ENCODE data around the gene CXCR2. TPM values are rescaled to one million over a fixed set of nuclear protein-coding genes. Genes with fewer than 3 reads are reported as not detected.

The CXCR2 gene
- total and polyA plus RNA-seq, 4 donors: 0.47 to 1.8 (median 0.97) TPM

GRCh38 chr2:218161644-218162043 lies 35.8 kb downstream of the CXCR2 start (continued):
- TF ChIP-seq, protein P1, sequence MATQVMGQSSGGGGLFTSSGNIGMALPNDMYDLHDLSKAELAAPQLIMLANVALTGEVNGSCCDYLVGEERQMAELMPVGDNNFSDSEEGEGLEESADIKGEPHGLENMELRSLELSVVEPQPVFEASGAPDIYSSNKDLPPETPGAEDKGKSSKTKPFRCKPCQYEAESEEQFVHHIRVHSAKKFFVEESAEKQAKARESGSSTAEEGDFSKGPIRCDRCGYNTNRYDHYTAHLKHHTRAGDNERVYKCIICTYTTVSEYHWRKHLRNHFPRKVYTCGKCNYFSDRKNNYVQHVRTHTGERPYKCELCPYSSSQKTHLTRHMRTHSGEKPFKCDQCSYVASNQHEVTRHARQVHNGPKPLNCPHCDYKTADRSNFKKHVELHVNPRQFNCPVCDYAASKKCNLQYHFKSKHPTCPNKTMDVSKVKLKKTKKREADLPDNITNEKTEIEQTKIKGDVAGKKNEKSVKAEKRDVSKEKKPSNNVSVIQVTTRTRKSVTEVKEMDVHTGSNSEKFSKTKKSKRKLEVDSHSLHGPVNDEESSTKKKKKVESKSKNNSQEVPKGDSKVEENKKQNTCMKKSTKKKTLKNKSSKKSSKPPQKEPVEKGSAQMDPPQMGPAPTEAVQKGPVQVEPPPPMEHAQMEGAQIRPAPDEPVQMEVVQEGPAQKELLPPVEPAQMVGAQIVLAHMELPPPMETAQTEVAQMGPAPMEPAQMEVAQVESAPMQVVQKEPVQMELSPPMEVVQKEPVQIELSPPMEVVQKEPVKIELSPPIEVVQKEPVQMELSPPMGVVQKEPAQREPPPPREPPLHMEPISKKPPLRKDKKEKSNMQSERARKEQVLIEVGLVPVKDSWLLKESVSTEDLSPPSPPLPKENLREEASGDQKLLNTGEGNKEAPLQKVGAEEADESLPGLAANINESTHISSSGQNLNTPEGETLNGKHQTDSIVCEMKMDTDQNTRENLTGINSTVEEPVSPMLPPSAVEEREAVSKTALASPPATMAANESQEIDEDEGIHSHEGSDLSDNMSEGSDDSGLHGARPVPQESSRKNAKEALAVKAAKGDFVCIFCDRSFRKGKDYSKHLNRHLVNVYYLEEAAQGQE (IDR thresholded peaks at IDR 0.05): no peak
- no peak for TF ChIP-seq NR2F2 (IDR thresholded peaks at IDR 0.05)
- no peak for TF ChIP-seq RXRA (IDR thresholded peaks at IDR 0.05)
- no peak for TF ChIP-seq EGR1 (IDR thresholded peaks at IDR 0.05; ENCODE audit: low read depth in 2 of 2)
- no peak for TF ChIP-seq CTCF (IDR thresholded peaks at IDR 0.05; ENCODE audit: low read depth, low read length, missing input control)
- no peak for TF ChIP-seq HNF4G (IDR thresholded peaks at IDR 0.05)
- TF ChIP-seq TAF1 (conservative IDR thresholded peaks at IDR 0.05): no peak
- no peak for TF ChIP-seq HNF4A (conservative IDR thresholded peaks at IDR 0.05)
- no peak for TF ChIP-seq YY1 (IDR thresholded peaks at IDR 0.05)

DNA sequence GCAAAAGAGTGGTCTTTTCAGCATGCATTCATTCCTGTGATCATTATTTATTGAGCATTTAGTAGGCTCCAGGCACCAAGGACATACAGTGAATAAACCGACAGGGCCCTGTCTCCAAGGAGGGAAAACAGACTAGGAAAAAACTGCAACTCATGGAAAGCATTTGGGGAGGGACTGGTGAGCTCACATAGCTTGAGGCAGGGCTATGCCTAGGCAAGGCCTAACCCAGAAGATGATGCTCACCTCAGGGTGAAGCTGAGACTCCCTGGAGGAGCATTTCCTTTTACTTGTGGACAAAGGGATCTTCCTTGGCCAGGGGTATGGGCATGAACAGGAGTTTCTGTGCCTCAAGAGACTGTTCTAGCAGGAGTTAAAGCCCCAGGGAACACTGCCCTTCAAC lies 37.0 kb downstream of the CXCR2 start:
- no peak for TF ChIP-seq HNF4A (conservative IDR thresholded peaks at IDR 0.05)
- no peak for TF ChIP-seq CTCF (IDR thresholded peaks at IDR 0.05; ENCODE audit: low read depth, low read length, missing input control)
- TF ChIP-seq NR2F2 (IDR thresholded peaks at IDR 0.05): no peak
- TF ChIP-seq RXRA (IDR thresholded peaks at IDR 0.05): no peak
- no peak for TF ChIP-seq GABPA (IDR thresholded peaks at IDR 0.05 in 1 of 2, conservative IDR thresholded peaks at IDR 0.05 in 1 of 2)
- TF ChIP-seq, protein P2, sequence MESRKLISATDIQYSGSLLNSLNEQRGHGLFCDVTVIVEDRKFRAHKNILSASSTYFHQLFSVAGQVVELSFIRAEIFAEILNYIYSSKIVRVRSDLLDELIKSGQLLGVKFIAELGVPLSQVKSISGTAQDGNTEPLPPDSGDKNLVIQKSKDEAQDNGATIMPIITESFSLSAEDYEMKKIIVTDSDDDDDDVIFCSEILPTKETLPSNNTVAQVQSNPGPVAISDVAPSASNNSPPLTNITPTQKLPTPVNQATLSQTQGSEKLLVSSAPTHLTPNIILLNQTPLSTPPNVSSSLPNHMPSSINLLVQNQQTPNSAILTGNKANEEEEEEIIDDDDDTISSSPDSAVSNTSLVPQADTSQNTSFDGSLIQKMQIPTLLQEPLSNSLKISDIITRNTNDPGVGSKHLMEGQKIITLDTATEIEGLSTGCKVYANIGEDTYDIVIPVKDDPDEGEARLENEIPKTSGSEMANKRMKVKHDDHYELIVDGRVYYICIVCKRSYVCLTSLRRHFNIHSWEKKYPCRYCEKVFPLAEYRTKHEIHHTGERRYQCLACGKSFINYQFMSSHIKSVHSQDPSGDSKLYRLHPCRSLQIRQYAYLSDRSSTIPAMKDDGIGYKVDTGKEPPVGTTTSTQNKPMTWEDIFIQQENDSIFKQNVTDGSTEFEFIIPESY (IDR thresholded peaks at IDR 0.05): no peak
- no peak for TF ChIP-seq TAF1 (conservative IDR thresholded peaks at IDR 0.05)
- TF ChIP-seq JUND (IDR thresholded peaks at IDR 0.05): no peak
- no peak overlapping the region for H3K9ac ChIP-seq (ENCODE audit: low read depth in 1 of 2, low read length in 2 of 2)
- H3K27me3 ChIP-seq (ENCODE audit: control insufficient read depth in 4 of 4, insufficient read depth in 4 of 4, low read length in 3 of 4): peaks cover 0 to 2% (median 0%) of the 10 kb centered on the region in 4 donors
- no peaks in the 10 kb centered on the region for H3K36me3 ChIP-seq (ENCODE audit: control insufficient read depth in 4 of 4, insufficient read depth in 3 of 4, low read depth in 1 of 4, low read length in 3 of 4)
- DNase-seq (ENCODE audit: low spot score): no peak
- no peak overlapping the region for H3K4me3 ChIP-seq (ENCODE audit: low read depth in 1 of 3, low read length in 3 of 3)
- no peaks in the 10 kb centered on the region for H3K9me3 ChIP-seq (ENCODE audit: control insufficient read depth in 4 of 4, low read length in 3 of 4)
- H3K4me1 ChIP-seq (ENCODE audit: control insufficient read depth in 4 of 4, insufficient read depth in 4 of 4, low read length in 3 of 4): no peaks in the 10 kb centered on the region
- 80% methylated on average over 1 of the region's 1 CpG for WGBS
- no peak overlapping the region for H3K27ac ChIP-seq (ENCODE audit: low read depth in 1 of 2, low read length in 2 of 2)
